ENCODE data around the gene MED15. TPM values are rescaled to one million over a fixed set of nuclear protein-coding genes. Genes with fewer than 3 reads are reported as not detected.

The MED15 gene, protein sequence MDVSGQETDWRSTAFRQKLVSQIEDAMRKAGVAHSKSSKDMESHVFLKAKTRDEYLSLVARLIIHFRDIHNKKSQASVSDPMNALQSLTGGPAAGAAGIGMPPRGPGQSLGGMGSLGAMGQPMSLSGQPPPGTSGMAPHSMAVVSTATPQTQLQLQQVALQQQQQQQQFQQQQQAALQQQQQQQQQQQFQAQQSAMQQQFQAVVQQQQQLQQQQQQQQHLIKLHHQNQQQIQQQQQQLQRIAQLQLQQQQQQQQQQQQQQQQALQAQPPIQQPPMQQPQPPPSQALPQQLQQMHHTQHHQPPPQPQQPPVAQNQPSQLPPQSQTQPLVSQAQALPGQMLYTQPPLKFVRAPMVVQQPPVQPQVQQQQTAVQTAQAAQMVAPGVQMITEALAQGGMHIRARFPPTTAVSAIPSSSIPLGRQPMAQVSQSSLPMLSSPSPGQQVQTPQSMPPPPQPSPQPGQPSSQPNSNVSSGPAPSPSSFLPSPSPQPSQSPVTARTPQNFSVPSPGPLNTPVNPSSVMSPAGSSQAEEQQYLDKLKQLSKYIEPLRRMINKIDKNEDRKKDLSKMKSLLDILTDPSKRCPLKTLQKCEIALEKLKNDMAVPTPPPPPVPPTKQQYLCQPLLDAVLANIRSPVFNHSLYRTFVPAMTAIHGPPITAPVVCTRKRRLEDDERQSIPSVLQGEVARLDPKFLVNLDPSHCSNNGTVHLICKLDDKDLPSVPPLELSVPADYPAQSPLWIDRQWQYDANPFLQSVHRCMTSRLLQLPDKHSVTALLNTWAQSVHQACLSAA
- total RNA-seq, result 37.1 and 65.9 TPM in 2 replicates

DNA sequence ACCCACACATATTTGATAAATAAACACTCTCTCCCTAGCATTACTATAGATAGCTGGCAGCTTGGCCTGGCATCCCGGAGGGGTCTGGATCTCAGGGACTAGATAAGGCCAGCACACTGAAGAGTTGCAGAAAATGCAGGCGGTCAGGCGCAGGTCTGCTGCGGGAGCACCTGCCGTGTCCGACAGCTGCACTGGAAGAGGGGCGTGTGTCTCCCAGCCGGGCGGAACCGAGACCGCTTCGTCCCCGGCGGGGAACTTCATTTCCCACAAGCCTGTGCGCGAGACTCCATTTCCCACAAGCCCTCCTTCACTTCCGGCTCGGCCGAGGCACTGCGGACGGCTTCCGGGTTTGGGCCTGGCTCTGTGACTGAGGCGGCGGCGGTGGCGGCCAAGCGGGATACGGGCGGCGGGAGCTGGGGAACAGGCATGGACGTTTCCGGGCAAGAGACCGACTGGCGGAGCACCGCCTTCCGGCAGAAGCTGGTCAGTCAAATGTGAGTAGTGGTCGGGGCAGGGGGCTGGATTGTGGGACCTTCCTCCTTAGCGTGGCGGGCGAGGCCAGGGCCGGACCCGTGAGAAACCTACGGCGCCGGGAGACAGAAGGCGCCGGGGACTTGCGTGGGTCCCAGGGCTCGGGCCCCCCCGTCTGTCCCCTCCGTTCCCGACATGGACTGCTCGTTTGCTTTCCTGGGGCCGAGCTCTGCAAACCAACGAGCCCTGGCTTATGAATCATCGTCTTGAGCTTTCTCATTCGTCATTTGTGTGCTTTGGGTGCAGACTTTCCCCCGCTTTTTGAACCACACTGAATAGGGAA, at the start of gene MED15:
TSS of gene MED15 (plus strand) at position 358 of the 814 bp plus-strand sequence. CDS start at position 427, 69 bp downstream.

GRCh38 chr22:20494978-20495860, 12.2 kb upstream of the MED15 start, which contains the start of gene KLHL22:
Gene KLHL22 (minus strand): TSS chr22:20495795. CDS start chr22:20489211, 6,584 bp downstream.

Other genes starting within 250 kb of the MED15 start
- gene RTN4R, start 239.3 kb upstream of the MED15 start, total RNA-seq, result 0.59 and 0.97 TPM in 2 replicates
- 28.7 and 40.4 TPM in 2 replicates for gene DGCR6L, start 187.6 kb upstream of the MED15 start, total RNA-seq
- 11.9 and 14.6 TPM in 2 replicates for gene ZNF74, start 113.5 kb upstream of the MED15 start, total RNA-seq
- gene SCARF2, start 69.8 kb upstream of the MED15 start, total RNA-seq, result 66.5 and 72.7 TPM in 2 replicates
- gene KLHL22, start 11.8 kb upstream of the MED15 start, total RNA-seq, result 30.5 and 30.9 TPM in 2 replicates

Measured in smooth muscle cell of the umbilical artery (primary cell).